Measurements from ENCODE around the gene CCDC88B. TPM values are rescaled to one million over a fixed set of nuclear protein-coding genes. Genes with fewer than 3 reads are reported as not detected.
A peak's percentile ranks its signal among the peaks of the same experiment; 100 is the strongest.

The CCDC88B gene
- total and polyA plus RNA-seq, 2 experiments from 2014 or later: 4.9 to 10.0 TPM

DNA sequence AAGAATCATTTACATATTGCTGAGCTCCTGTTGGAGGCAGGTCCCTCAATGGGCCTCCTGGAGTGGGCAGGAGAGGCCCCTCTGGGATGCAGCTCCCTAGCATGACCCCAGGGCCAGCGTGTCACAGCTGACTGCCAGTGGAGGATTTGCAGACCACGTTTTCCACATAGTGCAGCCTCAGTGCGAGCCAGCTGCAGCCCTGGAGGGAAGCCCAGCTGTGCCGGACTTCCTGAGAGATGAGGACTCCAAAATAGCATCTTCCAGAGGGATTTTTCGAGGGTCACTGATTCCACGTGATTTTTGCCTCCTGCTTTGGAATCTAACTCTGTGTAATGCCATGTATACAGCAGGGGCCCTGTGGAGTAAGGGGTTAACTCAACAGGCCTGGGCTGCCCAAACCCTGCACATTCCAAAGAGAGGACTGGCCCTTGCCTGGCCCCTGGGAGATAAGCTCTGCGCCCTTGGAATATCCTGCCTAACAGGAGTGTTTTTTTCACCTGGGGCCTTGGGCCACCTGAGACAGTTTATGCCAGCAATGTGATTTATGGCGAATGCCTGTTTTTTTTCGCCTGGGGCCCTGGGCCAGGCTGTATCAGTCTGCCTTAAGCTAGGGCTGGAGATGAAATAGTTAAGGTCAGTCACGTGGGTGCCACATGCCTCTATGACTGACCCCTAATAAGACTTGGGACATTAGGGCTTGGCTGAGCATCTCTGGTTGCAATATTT, 66.4 kb downstream of the CCDC88B start:
- peak; percentile 54 for DNase-seq (ENCODE audit: low spot score)

More for the DNA sequence above, 66.4 kb downstream of the CCDC88B start:
- Histone ChIP-seq H3K27me3 (no peaks in the 10 kb centered on the region), H3K4me3 (no peak overlapping the region), H3K79me2 (no peaks in the 10 kb centered on the region), H3K4me1 (ENCODE audit: insufficient read depth) (peaks cover 26% of the 10 kb centered on the region), H3K36me3 (replicated peaks; ENCODE audit: insufficient read depth, low read depth) (no peaks in the 10 kb centered on the region), H3K9me2 (replicated peaks; ENCODE audit: insufficient read depth) (no peaks in the 10 kb centered on the region), H2AFZ (no peak overlapping the region), H4K20me1 (ENCODE audit: insufficient read depth, poor library complexity, severe bottlenecking) (no peaks in the 10 kb centered on the region), H3K4me2 (peak overlapping the region; percentile 22), H3K9me3 (ENCODE audit: low read depth) (no peaks in the 10 kb centered on the region), H3K27ac (peak overlapping the region; percentile 10)
- TF ChIP-seq, protein P1, sequence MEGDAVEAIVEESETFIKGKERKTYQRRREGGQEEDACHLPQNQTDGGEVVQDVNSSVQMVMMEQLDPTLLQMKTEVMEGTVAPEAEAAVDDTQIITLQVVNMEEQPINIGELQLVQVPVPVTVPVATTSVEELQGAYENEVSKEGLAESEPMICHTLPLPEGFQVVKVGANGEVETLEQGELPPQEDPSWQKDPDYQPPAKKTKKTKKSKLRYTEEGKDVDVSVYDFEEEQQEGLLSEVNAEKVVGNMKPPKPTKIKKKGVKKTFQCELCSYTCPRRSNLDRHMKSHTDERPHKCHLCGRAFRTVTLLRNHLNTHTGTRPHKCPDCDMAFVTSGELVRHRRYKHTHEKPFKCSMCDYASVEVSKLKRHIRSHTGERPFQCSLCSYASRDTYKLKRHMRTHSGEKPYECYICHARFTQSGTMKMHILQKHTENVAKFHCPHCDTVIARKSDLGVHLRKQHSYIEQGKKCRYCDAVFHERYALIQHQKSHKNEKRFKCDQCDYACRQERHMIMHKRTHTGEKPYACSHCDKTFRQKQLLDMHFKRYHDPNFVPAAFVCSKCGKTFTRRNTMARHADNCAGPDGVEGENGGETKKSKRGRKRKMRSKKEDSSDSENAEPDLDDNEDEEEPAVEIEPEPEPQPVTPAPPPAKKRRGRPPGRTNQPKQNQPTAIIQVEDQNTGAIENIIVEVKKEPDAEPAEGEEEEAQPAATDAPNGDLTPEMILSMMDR (IDR thresholded peaks at IDR 0.05; ENCODE audit: poor library complexity): no peak
- no peak for TF ChIP-seq EZH2phosphoT487 (IDR thresholded peaks at IDR 0.05; ENCODE audit: low read depth, severe bottlenecking, unreplicated experiment)
- TF ChIP-seq EZH2 (IDR thresholded peaks at IDR 0.05; ENCODE audit: borderline replicate concordance): no peak
- 24% methylated on average over 10 of the region's 10 CpGs for WGBS (ENCODE audit: low lambda C conversion rate, missing lambda C conversion rate)

MicroRNA genes within 50 kb of the gene (microRNA counts, 767-probe panel; counts per million panel counts)
- microRNA hsa-miR-1237: not detected

Small RNAs within 50 kb of the gene (microRNA-seq; reads per million reads assigned to microRNA genes)
- 8.9 reads per million, percentile 22 among the genes with 10 or more reads in this experiment for gene MIR1237
- gene MIR7155: not detected

Small RNAs within 50 kb of the gene (small RNA-seq; reads per million reads assigned to genes)
- gene MIR1237: 0.43 reads per million, percentile 30 among the genes with 10 or more reads in this experiment
- not detected for gene MIR7155
- not detected for gene RF00019

Other genes starting within 250 kb of the CCDC88B start
- gene MACROD1, start 174.1 kb upstream of the CCDC88B start, total RNA-seq: 12.3 and 21.2 TPM in 2 replicates
- 29.8 and 40.0 TPM in 2 replicates for gene MACROD1, start 174.1 kb upstream of the CCDC88B start, polyA plus RNA-seq
- gene STIP1, start 154.0 kb upstream of the CCDC88B start, total RNA-seq: 113 and 122 TPM in 2 replicates
- gene STIP1, start 154.0 kb upstream of the CCDC88B start, polyA plus RNA-seq: 115 and 131 TPM in 2 replicates
- 0.44 and 1.6 TPM in 2 replicates for gene FERMT3, start 133.5 kb upstream of the CCDC88B start, total RNA-seq
- 2.0 TPM in 1 of 2 replicates, not detected in the other for gene FERMT3, start 133.5 kb upstream of the CCDC88B start, polyA plus RNA-seq
- gene TRPT1, start 114.0 kb upstream of the CCDC88B start, total RNA-seq: 26.3 and 52.8 TPM in 2 replicates
- gene TRPT1, start 114.0 kb upstream of the CCDC88B start, polyA plus RNA-seq: 55.5 and 56.0 TPM in 2 replicates
- gene NUDT22, start 113.9 kb upstream of the CCDC88B start, total RNA-seq: 42.9 and 49.5 TPM in 2 replicates
- 66.6 and 70.4 TPM in 2 replicates for gene NUDT22, start 113.9 kb upstream of the CCDC88B start, polyA plus RNA-seq
- gene DNAJC4, start 109.7 kb upstream of the CCDC88B start, total RNA-seq: 12.8 and 13.4 TPM in 2 replicates
- 58.4 and 61.7 TPM in 2 replicates for gene DNAJC4, start 109.7 kb upstream of the CCDC88B start, polyA plus RNA-seq
- gene VEGFB, start 105.6 kb upstream of the CCDC88B start, total RNA-seq: 29.1 and 30.5 TPM in 2 replicates
- 116 and 117 TPM in 2 replicates for gene VEGFB, start 105.6 kb upstream of the CCDC88B start, polyA plus RNA-seq
- gene FKBP2, start 99.1 kb upstream of the CCDC88B start, total RNA-seq: 57.7 and 73.5 TPM in 2 replicates
- gene FKBP2, start 99.1 kb upstream of the CCDC88B start, polyA plus RNA-seq: 349 and 421 TPM in 2 replicates
- 86.8 and 96.1 TPM in 2 replicates for gene PPP1R14B, start 93.3 kb upstream of the CCDC88B start, total RNA-seq
- gene PPP1R14B, start 93.3 kb upstream of the CCDC88B start, polyA plus RNA-seq: 222 and 229 TPM in 2 replicates
- gene PLCB3, start 88.7 kb upstream of the CCDC88B start, total RNA-seq: 21.1 and 23.5 TPM in 2 replicates
- gene PLCB3, start 88.7 kb upstream of the CCDC88B start, polyA plus RNA-seq: 19.0 and 19.5 TPM in 2 replicates
- gene BAD, start 55.5 kb upstream of the CCDC88B start, total RNA-seq: 52.0 and 74.3 TPM in 2 replicates
- 122 and 125 TPM in 2 replicates for gene BAD, start 55.5 kb upstream of the CCDC88B start, polyA plus RNA-seq
- 17.0 and 25.2 TPM in 2 replicates for gene GPR137, start 54.4 kb upstream of the CCDC88B start, total RNA-seq
- 62.4 and 63.9 TPM in 2 replicates for gene GPR137, start 54.4 kb upstream of the CCDC88B start, polyA plus RNA-seq
- gene KCNK4, start 48.9 kb upstream of the CCDC88B start, total RNA-seq: not detected in 2 replicates
- not detected in 2 replicates for gene KCNK4, start 48.9 kb upstream of the CCDC88B start, polyA plus RNA-seq
- gene CATSPERZ, start 39.8 kb upstream of the CCDC88B start, total RNA-seq: not detected in 2 replicates
- 0.46 and 0.96 TPM in 2 replicates for gene CATSPERZ, start 39.8 kb upstream of the CCDC88B start, polyA plus RNA-seq
- gene ESRRA, start 34.7 kb upstream of the CCDC88B start, total RNA-seq: 52.1 and 62.0 TPM in 2 replicates
- 51.3 and 57.4 TPM in 2 replicates for gene ESRRA, start 34.7 kb upstream of the CCDC88B start, polyA plus RNA-seq
- 210 and 244 TPM in 2 replicates for gene TRMT112, start 22.6 kb upstream of the CCDC88B start, total RNA-seq
- gene TRMT112, start 22.6 kb upstream of the CCDC88B start, polyA plus RNA-seq: 292 and 311 TPM in 2 replicates
- 261 and 267 TPM in 2 replicates for gene PRDX5, start 22.1 kb upstream of the CCDC88B start, total RNA-seq
- gene PRDX5, start 22.1 kb upstream of the CCDC88B start, polyA plus RNA-seq: 517 and 542 TPM in 2 replicates
- gene RPS6KA4, start 19.0 kb downstream of the CCDC88B start, total RNA-seq: 31.3 and 35.9 TPM in 2 replicates
- 44.0 and 44.8 TPM in 2 replicates for gene RPS6KA4, start 19.0 kb downstream of the CCDC88B start, polyA plus RNA-seq
- gene SLC22A11, start 215.7 kb downstream of the CCDC88B start, total RNA-seq: 0.10 TPM in 1 of 2 replicates, not detected in the other
- gene SLC22A11, start 215.7 kb downstream of the CCDC88B start, polyA plus RNA-seq: 0.59 and 1.1 TPM in 2 replicates